ENCODE data around the gene TEAD1. TPM values are rescaled to one million over a fixed set of nuclear protein-coding genes. Genes with fewer than 3 reads are reported as not detected.
A peak's percentile ranks its signal among the peaks of the same experiment; 100 is the strongest.

Gene TEAD1
- total RNA-seq, 4 donors from 2014 or later, result 45.7 to 88.7 (median 71.4) TPM

- intact Hi-C loops (cut with DNase I; ENCODE audit: low total_unique reads), result no loop called here
- no peak for DNase-seq (ENCODE audit: low spot score in 2 of 2)
- H3K4me3 ChIP-seq (ENCODE audit: low read depth, poor library complexity, severe bottlenecking), result no peak overlapping the region
- TF ChIP-seq POLR2A (IDR thresholded peaks at IDR 0.05), result no peak
- TF ChIP-seq CTCF (IDR thresholded peaks at IDR 0.05), result no peak
Observed at GRCh38 chr11:12952094-12952493, 277.9 kb downstream of the TEAD1 start.

GRCh38 chr11:12958986-12959385, 284.8 kb downstream of the TEAD1 start:
- 70 to 77% methylated on average over 3 of the region's 3 CpGs for WGBS, 2 donors
- TF ChIP-seq POLR2A (IDR thresholded peaks at IDR 0.05) (no peak), CTCF (IDR thresholded peaks at IDR 0.05) (no peak)
- intact Hi-C loops (cut with DNase I; ENCODE audit: low total_unique reads), result no loop called here
- no peak for DNase-seq (ENCODE audit: low spot score in 2 of 2)
- H3K4me3 ChIP-seq (ENCODE audit: low read depth, poor library complexity, severe bottlenecking), result no peak overlapping the region

GRCh38 chr11:12961615-12962014, 287.4 kb downstream of the TEAD1 start:
- TF ChIP-seq POLR2A (IDR thresholded peaks at IDR 0.05) (no peak), CTCF (IDR thresholded peaks at IDR 0.05) (no peak)
- WGBS, 2 donors, result 62 to 63% methylated on average over 2 of the region's 2 CpGs
- intact Hi-C loops (cut with DNase I; ENCODE audit: low total_unique reads), result no loop called here
- no peak overlapping the region for H3K4me3 ChIP-seq (ENCODE audit: low read depth, poor library complexity, severe bottlenecking)
- DNase-seq (ENCODE audit: low spot score in 2 of 2), result no peak

- intact Hi-C loops (cut with DNase I; ENCODE audit: low total_unique reads), result no loop called here
- TF ChIP-seq POLR2A (IDR thresholded peaks at IDR 0.05) (no peak), CTCF (IDR thresholded peaks at IDR 0.05) (no peak)
- no peak for DNase-seq (ENCODE audit: low spot score in 2 of 2)
- no peak overlapping the region for H3K4me3 ChIP-seq (ENCODE audit: low read depth, poor library complexity, severe bottlenecking)
- 89 to 91% methylated on average over 10 of the region's 10 CpGs for WGBS, 2 donors
Observed at GRCh38 chr11:12962306-12962705, 288.1 kb downstream of the TEAD1 start.

- no peak overlapping the region for H3K4me3 ChIP-seq (ENCODE audit: low read depth, poor library complexity, severe bottlenecking)
- 91 to 92% methylated on average over 5 of the region's 5 CpGs for WGBS, 2 donors
- TF ChIP-seq POLR2A (IDR thresholded peaks at IDR 0.05) (no peak), CTCF (IDR thresholded peaks at IDR 0.05) (no peak)
- intact Hi-C loops (cut with DNase I; ENCODE audit: low total_unique reads), result no loop called here
- no peak for DNase-seq (ENCODE audit: low spot score in 2 of 2)
Observed at GRCh38 chr11:12963051-12963450, 288.8 kb downstream of the TEAD1 start.

GRCh38 chr11:12963792-12964536, 289.7 kb downstream of the TEAD1 start:
- TF ChIP-seq POLR2A (IDR thresholded peaks at IDR 0.05) (no peak), CTCF (IDR thresholded peaks at IDR 0.05) (peak in 1 of 3 donors; percentile 64)
- 17 to 26% methylated on average over 13 of the region's 13 CpGs for WGBS, 2 donors
- H3K4me3 ChIP-seq (ENCODE audit: low read depth, poor library complexity, severe bottlenecking), result no peak overlapping the region
- intact Hi-C loops (cut with DNase I; ENCODE audit: low total_unique reads), result no loop called here
- peak; percentile 60 to 91 for DNase-seq (ENCODE audit: low spot score in 2 of 2)
